Epithelial cell of esophagus (primary cell): ENCODE measurements around the gene CCBE1.

Experiments used
- DNase-seq: peaks from one replicate; pipeline ENCODE4 v3.0.0; 2010; ENCODE audit warnings: low read depth
- H3K4me3 ChIP-seq: 2 replicates; pipeline ENCODE4 v1.5.1; 2011; ENCODE audit warnings: mild to moderate bottlenecking, low read length, control low read depth
- TF ChIP-seq, protein P1 (sequence below): IDR thresholded peaks from 2 replicates; pipeline ENCODE4 v1.5.1; 2011; ENCODE audit warnings: low read depth, mild to moderate bottlenecking, low read length, control low read depth, inconsistent platforms; ENCODE audit not compliant: insufficient read depth; ENCODE audit errors: missing control alignments

CCBE1 gene

DNA sequence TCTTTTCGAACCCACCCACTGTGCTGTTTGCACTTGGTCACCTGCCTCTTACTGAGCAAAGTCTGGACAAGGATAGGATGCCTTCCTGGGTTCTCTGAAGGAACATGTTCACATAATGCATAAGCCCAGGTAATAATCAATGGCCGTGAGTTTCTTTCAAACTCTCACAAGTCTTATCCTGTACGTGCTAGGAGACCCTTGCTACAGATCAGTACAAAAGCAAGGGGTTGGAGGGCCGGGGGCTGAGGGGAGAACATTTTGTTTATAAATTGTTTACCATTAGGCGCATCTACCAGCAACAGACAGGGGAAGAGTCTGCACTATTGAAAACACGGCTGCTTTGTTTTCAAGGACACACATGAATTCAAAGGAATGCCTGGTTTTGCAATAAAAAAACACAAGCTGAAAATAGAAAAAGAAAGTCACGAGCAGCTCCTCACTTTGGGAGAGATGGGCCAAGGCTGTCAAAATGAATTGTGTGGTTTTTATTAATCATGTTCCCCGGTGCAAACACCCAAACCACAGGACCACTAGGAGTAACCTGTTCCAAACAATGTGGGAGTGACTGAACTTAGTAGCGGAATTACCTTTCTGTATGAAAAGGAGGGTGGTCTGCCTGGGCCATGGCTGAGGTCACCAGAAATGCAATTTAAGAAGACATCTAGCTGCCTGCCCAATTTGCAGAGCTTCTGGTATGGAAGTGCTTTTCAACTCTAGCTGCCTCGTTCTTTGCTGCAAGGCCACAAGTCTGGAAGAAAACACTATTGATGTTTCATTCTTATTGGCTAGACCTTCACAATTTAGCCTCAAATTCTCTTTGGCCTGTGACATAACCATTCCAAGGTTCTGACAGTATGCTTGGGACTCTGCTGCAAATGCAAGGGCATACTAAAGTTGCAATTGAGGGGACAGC lies 73.5 kb downstream of the CCBE1 start:
- no peak overlapping the region for H3K4me3 ChIP-seq
- peak; percentile 44 for DNase-seq
- TF ChIP-seq, protein P1, sequence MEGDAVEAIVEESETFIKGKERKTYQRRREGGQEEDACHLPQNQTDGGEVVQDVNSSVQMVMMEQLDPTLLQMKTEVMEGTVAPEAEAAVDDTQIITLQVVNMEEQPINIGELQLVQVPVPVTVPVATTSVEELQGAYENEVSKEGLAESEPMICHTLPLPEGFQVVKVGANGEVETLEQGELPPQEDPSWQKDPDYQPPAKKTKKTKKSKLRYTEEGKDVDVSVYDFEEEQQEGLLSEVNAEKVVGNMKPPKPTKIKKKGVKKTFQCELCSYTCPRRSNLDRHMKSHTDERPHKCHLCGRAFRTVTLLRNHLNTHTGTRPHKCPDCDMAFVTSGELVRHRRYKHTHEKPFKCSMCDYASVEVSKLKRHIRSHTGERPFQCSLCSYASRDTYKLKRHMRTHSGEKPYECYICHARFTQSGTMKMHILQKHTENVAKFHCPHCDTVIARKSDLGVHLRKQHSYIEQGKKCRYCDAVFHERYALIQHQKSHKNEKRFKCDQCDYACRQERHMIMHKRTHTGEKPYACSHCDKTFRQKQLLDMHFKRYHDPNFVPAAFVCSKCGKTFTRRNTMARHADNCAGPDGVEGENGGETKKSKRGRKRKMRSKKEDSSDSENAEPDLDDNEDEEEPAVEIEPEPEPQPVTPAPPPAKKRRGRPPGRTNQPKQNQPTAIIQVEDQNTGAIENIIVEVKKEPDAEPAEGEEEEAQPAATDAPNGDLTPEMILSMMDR, result no peak

DNA sequence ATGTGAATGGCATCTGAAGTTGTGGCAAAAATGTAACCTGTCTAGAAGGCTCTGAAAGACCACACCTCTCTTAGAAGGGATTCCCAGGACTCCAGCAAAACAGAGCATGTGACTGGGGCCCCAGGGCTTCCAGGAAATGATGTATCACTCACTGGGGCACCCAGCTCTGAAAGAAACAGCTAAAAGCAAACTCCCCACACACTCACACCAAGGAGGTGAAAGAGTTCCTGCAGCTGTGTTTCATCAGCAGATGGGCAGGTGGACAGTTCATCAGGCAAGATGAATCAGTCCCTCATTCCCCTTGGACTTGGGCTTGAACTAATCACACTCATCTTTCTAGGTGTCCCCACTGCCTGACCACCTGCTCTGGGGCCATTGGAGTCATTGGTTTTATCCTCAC lies 76.2 kb downstream of the CCBE1 start:
- DNase-seq, result peak; percentile 90

DNA sequence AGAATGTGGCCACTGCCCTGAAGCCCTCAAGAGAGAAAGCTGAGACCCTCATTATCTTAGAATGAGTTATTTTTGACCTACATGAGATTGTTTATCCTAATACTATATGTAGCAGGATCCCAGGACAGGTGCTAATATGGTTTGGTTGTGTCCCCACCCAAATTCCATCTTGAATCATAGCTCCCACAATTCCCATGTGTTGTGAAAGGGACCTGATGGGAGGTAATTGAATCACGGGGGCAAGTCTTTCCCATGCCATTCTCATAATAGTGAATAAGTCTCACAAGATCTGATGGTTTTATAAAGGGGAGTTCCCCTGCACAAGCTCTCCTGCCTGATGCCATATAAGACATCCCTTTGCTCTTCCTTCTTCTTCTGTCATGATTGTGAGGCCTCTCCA lies 76.8 kb downstream of the CCBE1 start:
- H3K4me3 ChIP-seq, result no peak overlapping the region
- DNase-seq, result peak; percentile 83
- TF ChIP-seq, protein P1, result no peak

More for the DNA sequence above, 76.2 kb downstream of the CCBE1 start:
- TF ChIP-seq, protein P1, result no peak
- no peak overlapping the region for H3K4me3 ChIP-seq

DNA sequence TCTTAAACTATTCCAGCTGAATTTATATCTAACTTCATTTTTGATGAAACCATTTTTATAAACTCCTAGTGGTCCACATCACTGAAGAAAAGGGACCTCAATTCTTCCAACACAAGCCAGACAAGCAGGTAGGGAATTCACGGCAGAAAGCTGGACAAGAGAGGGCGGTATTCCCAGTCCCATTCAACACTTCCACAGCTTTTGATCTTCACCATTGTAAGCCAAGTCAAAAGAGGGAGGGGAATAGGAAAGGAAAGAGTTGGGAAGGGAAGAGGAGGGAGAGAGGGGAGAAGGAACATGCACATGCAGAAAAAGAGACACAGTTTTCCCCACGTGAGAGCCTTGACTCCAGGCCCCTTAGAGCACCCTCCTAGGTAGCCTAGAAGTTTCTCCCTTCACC lies 77.4 kb downstream of the CCBE1 start:
- no peak overlapping the region for H3K4me3 ChIP-seq
- TF ChIP-seq, protein P1, result no peak
- DNase-seq, result no peak

DNA sequence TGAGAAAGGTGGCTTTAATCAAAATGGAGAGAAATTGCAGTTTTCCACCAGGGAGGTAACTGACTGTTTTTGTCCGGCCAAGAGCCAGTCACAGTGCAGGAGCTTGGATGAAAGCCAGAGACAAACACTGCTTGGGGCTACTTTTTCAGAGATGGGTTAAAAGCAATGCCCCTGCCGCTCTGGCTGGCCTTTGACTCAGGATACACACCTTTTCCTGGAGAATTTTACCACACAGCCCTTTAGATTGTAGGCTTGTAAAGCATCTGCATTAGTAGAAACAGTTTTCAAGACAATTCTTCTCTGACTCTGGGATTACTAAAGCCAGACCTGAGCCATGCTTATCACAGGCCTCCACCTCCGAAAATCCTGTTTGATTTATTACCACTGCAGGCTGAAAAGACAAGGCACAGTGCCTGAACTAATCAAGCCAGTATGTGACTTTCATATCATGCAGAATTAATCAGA lies 79.7 kb downstream of the CCBE1 start:
- TF ChIP-seq, protein P1, result no peak
- peak; percentile 44 for DNase-seq

DNA sequence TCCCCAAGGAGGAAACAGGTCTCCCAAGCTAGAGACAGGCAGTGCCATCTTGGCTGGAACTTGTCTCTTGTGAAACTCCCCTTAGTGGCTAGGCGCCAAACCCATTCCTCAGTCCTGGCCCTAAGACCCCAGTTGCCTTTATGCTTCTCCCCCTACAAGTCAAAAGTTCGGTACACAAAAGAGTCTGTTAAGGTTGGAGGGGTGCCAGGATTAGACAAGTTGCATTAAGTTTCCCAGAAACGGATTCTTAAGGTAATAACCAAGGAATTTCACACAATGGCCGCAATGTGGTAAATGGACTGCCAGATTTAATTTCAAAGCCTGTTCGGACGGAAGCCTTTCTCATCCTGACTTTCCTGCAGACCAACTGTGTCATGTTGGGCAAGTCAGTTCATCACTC lies 80.7 kb downstream of the CCBE1 start:
- TF ChIP-seq, protein P1, result no peak
- no peak overlapping the region for H3K4me3 ChIP-seq
- DNase-seq, result peak; percentile 62

More for the DNA sequence above, 79.7 kb downstream of the CCBE1 start:
- H3K4me3 ChIP-seq, result no peak overlapping the region

DNA sequence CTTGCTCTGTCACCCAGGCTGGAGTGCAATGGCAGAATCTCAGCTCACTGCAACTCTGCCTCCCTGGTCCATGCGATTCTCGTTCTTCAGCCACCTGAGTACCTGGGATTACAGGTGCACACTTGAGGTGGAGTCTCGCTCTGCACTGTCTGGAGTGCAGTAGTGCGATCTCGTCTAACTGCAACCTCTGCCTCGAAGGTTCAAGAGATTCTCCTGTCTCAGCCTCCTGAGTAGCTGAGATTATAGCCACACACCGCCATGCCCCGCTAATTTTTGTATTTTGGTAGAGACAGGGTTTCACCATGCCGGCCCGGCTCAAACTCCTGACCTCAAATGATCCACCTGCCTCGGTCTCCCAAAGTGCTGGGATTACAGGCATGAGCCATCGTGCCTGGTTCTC lies 83.3 kb downstream of the CCBE1 start:
- TF ChIP-seq, protein P1, result no peak
- H3K4me3 ChIP-seq, result no peak overlapping the region
- no peak for DNase-seq
